Caco-2 (cell line): ENCODE results near the gene SMIM33. TPM values are rescaled to one million over a fixed set of nuclear protein-coding genes. Genes with fewer than 3 reads are reported as not detected.
A peak's percentile ranks its signal among the peaks of the same experiment; 100 is the strongest.

Experiments used
- BruUV-seq: library from RNA; stranded (reverse); fragments of 400-500 nt; replicated peaks from 2 replicates; lab custom pipeline; 2021; lab: Mats Ljungman, UMichigan
- CTCF ChIA-PET: fragments of 300-600 bp; sonication (Branson Sonifier 250); formaldehyde crosslinking; loops from one replicate; lab custom pipeline; 2022; ENCODE audit warnings: antibody characterized with exemption; lab: Charles Lee
- POLR2A ChIA-PET: fragments of 300-600 bp; sonication (Branson Sonifier 250); formaldehyde crosslinking; loops from one replicate; lab custom pipeline; 2022; ENCODE audit warnings: antibody characterized with exemption; lab: Charles Lee
- DNase-seq, 2 experiments: peaks; one replicate each; pipeline versions ENCODE4 v3.0.0 to v3.0.0-alpha.2; 2020 to 2022
- H3K27me3 ChIP-seq: replicated peaks from 2 replicates; pipeline ENCODE4 v1.6.0; 2011; ENCODE audit warnings: low read length; ENCODE audit not compliant: control insufficient read depth, insufficient read depth
- H3K36me3 ChIP-seq: 2 replicates; pipeline ENCODE4 v1.5.1; 2011; ENCODE audit warnings: low read length; ENCODE audit not compliant: control insufficient read depth, insufficient read depth
- H3K4me1 ChIP-seq: fragments of 250-450 bp; sonication (Bioruptor Pico); 2 replicates; pipeline ENCODE4 v1.5.1; 2020; ENCODE audit warnings: mild to moderate bottlenecking
- H3K4me3 ChIP-seq: 2 replicates; pipeline ENCODE4 v1.5.1; 2011; ENCODE audit warnings: low read depth, mild to moderate bottlenecking, control low read depth, low read length
- H3K9me3 ChIP-seq: fragments of 250-450 bp; sonication (Bioruptor Pico); 2 replicates; pipeline ENCODE4 v1.5.1; 2020; ENCODE audit warnings: mild to moderate bottlenecking, moderate library complexity
- H3K27ac Mint-ChIP-seq: one replicate; pipeline ENCODE4 v1.8.0; 2022; ENCODE audit warnings: mixed read lengths; ENCODE audit not compliant: unreplicated experiment
- H3K27me3 Mint-ChIP-seq: one replicate; pipeline ENCODE4 v1.8.0; 2022; ENCODE audit warnings: mixed read lengths; ENCODE audit not compliant: insufficient read depth, unreplicated experiment
- H3K36me3 Mint-ChIP-seq: one replicate; pipeline ENCODE4 v1.8.0; 2022; ENCODE audit warnings: mild to moderate bottlenecking, mixed read lengths; ENCODE audit not compliant: insufficient read depth, unreplicated experiment
- H3K4me1 Mint-ChIP-seq: one replicate; pipeline ENCODE4 v1.8.0; 2022; ENCODE audit warnings: low read depth, mixed read lengths; ENCODE audit not compliant: unreplicated experiment
- H3K4me3 Mint-ChIP-seq: one replicate; pipeline ENCODE4 v1.8.0; 2022; ENCODE audit warnings: mild to moderate bottlenecking, moderate library complexity, mixed read lengths; ENCODE audit not compliant: unreplicated experiment
- H3K9me3 Mint-ChIP-seq: one replicate; pipeline ENCODE4 v1.8.0; 2022; ENCODE audit warnings: mixed read lengths; ENCODE audit not compliant: unreplicated experiment
- CTCF ChIP-seq, 2 experiments: fragments of 200-600 bp in 1 of 2; IDR thresholded peaks; 1 replicate in 1 of 2; 2 replicates in 1 of 2; pipeline versions ENCODE4 v1.5.1 to v1.8.0; 2011 to 2022; ENCODE audit warnings: antibody characterized with exemption in 1 of 2, control low read depth in 1 of 2, inconsistent platforms in 1 of 2, low read depth in 1 of 2, low read length in 1 of 2, mild to moderate bottlenecking in 1 of 2, moderate library complexity in 1 of 2; ENCODE audit not compliant: insufficient read depth in 1 of 2, severe bottlenecking in 1 of 2, unreplicated experiment in 1 of 2
- intact Hi-C: fragments of 100-400 bp; cut with micrococcal nuclease; formaldehyde crosslinking; loops from one replicate; pipeline ENCODE4 v1.10.0; 2022; ENCODE audit not compliant: unreplicated experiment
- total RNA-seq: library from RNA; stranded (reverse); gene quantifications from 2 replicates; pipeline ENCODE4 v1.2.3, GENCODE V29; 2022

The SMIM33 gene
- total RNA-seq, 1 experiment from 2014 or later: not detected

DNA sequence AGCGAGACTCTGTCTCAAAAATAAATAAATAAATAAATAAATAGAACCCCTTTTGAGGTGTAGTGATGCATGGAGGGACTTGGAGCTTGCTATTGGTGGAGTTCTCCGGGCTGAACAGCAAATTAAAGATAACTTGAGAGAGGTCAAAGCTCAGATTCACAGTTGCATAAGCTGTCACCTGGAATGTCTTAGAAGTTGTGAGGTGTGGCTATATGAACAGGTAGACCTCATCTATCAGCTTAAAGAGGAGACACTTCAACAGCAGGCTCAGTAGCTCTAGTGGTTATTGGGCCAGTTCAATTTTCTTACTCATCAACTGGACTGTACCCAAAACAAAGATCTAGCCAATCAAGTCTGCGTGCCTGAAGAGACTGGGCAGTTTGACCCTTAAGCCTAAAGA is 23.5 kb downstream of the SMIM33 start:
- BruUV-seq: no TSS peak
- TF ChIP-seq CTCF (IDR thresholded peaks at IDR 0.05; ENCODE audit: insufficient read depth in 1 of 2, low read depth in 1 of 2, low read length in 1 of 2, severe bottlenecking in 1 of 2, unreplicated experiment in 1 of 2): no peak
- peaks cover 13% of the 10 kb centered on the region for H3K4me1 Mint-ChIP-seq
- no peaks in the 10 kb centered on the region for H3K27me3 Mint-ChIP-seq
- H3K9me3 Mint-ChIP-seq: no peaks in the 10 kb centered on the region
- intact Hi-C loops: no loop called here
- H3K36me3 ChIP-seq: no peaks in the 10 kb centered on the region
- H3K9me3 ChIP-seq: no peaks in the 10 kb centered on the region
- no peaks in the 10 kb centered on the region for H3K36me3 Mint-ChIP-seq
- peak in 1 of 2 experiments; percentile 31 for DNase-seq
- no peak overlapping the region for H3K4me3 ChIP-seq
- H3K27ac Mint-ChIP-seq: peak overlapping the region; percentile 57
- H3K4me3 Mint-ChIP-seq: no peak overlapping the region
- ChIA-PET CTCF (interaction anchor here (0.9 kb wide), 1 partner anchor 19 kb away, joined by 3 read pairs; no protein-coding TSS in a partner anchor), POLR2A (interaction anchor here (0.7 to 0.9 kb wide), 2 partner anchors 8 to 55 kb away, joined by 3 to 4 read pairs; partner anchors contain the start of gene DNAJC18)
- H3K27me3 ChIP-seq: no peaks in the 10 kb centered on the region
- peaks cover 30% of the 10 kb centered on the region for H3K4me1 ChIP-seq

- H3K4me3 ChIP-seq: no peak overlapping the region
- intact Hi-C loops: no loop called here
- BruUV-seq: no TSS peak
- peaks cover 13% of the 10 kb centered on the region for H3K4me1 Mint-ChIP-seq
- peak overlapping the region; percentile 57 for H3K27ac Mint-ChIP-seq
- H3K27me3 ChIP-seq: no peaks in the 10 kb centered on the region
- no peaks in the 10 kb centered on the region for H3K9me3 Mint-ChIP-seq
- no peaks in the 10 kb centered on the region for H3K36me3 Mint-ChIP-seq
- no peaks in the 10 kb centered on the region for H3K9me3 ChIP-seq
- no peaks in the 10 kb centered on the region for H3K27me3 Mint-ChIP-seq
- POLR2A ChIA-PET: interaction anchor here (0.9 kb wide), 1 partner anchor 56 kb away, joined by 4 read pairs; the partner anchor contains the start of gene DNAJC18
- no peak for TF ChIP-seq CTCF (IDR thresholded peaks at IDR 0.05; ENCODE audit: insufficient read depth in 1 of 2, low read depth in 1 of 2, low read length in 1 of 2, severe bottlenecking in 1 of 2, unreplicated experiment in 1 of 2)
- no peak overlapping the region for H3K4me3 Mint-ChIP-seq
- peaks cover 30% of the 10 kb centered on the region for H3K4me1 ChIP-seq
- CTCF ChIA-PET: interaction anchor here (0.9 kb wide), 1 partner anchor 18 kb away, joined by 3 read pairs; no protein-coding TSS in a partner anchor
- no peaks in the 10 kb centered on the region for H3K36me3 ChIP-seq
- DNase-seq: no peak
Observed at GRCh38 chr5:139494832-139495231, 24.0 kb downstream of the SMIM33 start.

GRCh38 chr5:139495638-139496435 is 25.0 kb downstream of the SMIM33 start:
- TF ChIP-seq CTCF (IDR thresholded peaks at IDR 0.05; ENCODE audit: insufficient read depth in 1 of 2, low read depth in 1 of 2, low read length in 1 of 2, severe bottlenecking in 1 of 2, unreplicated experiment in 1 of 2): no peak
- Histone ChIP-seq H3K4me1 (peaks cover 30% of the 10 kb centered on the region), H3K27me3 (no peaks in the 10 kb centered on the region), H3K4me3 (no peak overlapping the region), H3K9me3 (no peaks in the 10 kb centered on the region), H3K36me3 (no peaks in the 10 kb centered on the region)
- H3K27me3 Mint-ChIP-seq: no peaks in the 10 kb centered on the region
- no peak overlapping the region for H3K4me3 Mint-ChIP-seq
- H3K4me1 Mint-ChIP-seq: peaks cover 13% of the 10 kb centered on the region
- BruUV-seq: no TSS peak
- ChIA-PET CTCF (no interaction called here), POLR2A (no interaction called here)
- no peaks in the 10 kb centered on the region for H3K9me3 Mint-ChIP-seq
- no peaks in the 10 kb centered on the region for H3K36me3 Mint-ChIP-seq
- intact Hi-C loops: no loop called here
- DNase-seq: no peak
- H3K27ac Mint-ChIP-seq: no peak overlapping the region
